Hypothalamus (tissue), 51 donors: Measurements from ENCODE around the gene NDUFA12.

Experiments used
- DNase-seq, 51 donors: peaks; one replicate each; lab custom pipeline; 2025; lab: John Stamatoyannopoulos, UW

NDUFA12 gene

GRCh38 chr12:94982456-94982855 lies 21.0 kb downstream of the NDUFA12 start:
- no peak for DNase-seq

GRCh38 chr12:94980577-94980976 lies 22.9 kb downstream of the NDUFA12 start:
- DNase-seq = peak in 1 of 51 donors; percentile 3

- no peak for DNase-seq
These were observed 23.6 kb downstream of the NDUFA12 start for GRCh38 chr12:94979941-94980340.

- no peak for DNase-seq
These were observed 25.6 kb downstream of the NDUFA12 start for GRCh38 chr12:94977766-94978468.

- no peak for DNase-seq
These were observed 30.3 kb downstream of the NDUFA12 start for GRCh38 chr12:94973221-94973620.

GRCh38 chr12:94972795-94973194 lies 30.7 kb downstream of the NDUFA12 start:
- no peak for DNase-seq

- DNase-seq = no peak
These were observed 31.6 kb downstream of the NDUFA12 start for GRCh38 chr12:94971923-94972322.

GRCh38 chr12:94970560-94970959 lies 32.9 kb downstream of the NDUFA12 start:
- DNase-seq = no peak

GRCh38 chr12:94969424-94969823 lies 34.1 kb downstream of the NDUFA12 start:
- DNase-seq = no peak

GRCh38 chr12:94965982-94966630 lies 37.4 kb downstream of the NDUFA12 start:
- DNase-seq = no peak

GRCh38 chr12:94963649-94964048 lies 39.8 kb downstream of the NDUFA12 start:
- DNase-seq = no peak

- DNase-seq = no peak
These were observed 40.8 kb downstream of the NDUFA12 start for GRCh38 chr12:94962670-94963069.

GRCh38 chr12:94961911-94962310 lies 41.6 kb downstream of the NDUFA12 start:
- no peak for DNase-seq

GRCh38 chr12:94961256-94961824 lies 42.2 kb downstream of the NDUFA12 start:
- DNase-seq = no peak

GRCh38 chr12:94957006-94957405 lies 46.5 kb downstream of the NDUFA12 start:
- no peak for DNase-seq

GRCh38 chr12:94954948-94955592 lies 48.4 kb downstream of the NDUFA12 start:
- no peak for DNase-seq

GRCh38 chr12:94954029-94954685 lies 49.3 kb downstream of the NDUFA12 start:
- DNase-seq = peak in 2 of 51 donors; percentile 4 to 7

GRCh38 chr12:94952325-94952724 lies 51.2 kb downstream of the NDUFA12 start:
- no peak for DNase-seq

- no peak for DNase-seq
These were observed 52.2 kb downstream of the NDUFA12 start for GRCh38 chr12:94951071-94951934.

- DNase-seq = no peak
These were observed 55.2 kb downstream of the NDUFA12 start for GRCh38 chr12:94948232-94948810.
